Peyer's patch (tissue), 4 donors: Measurements from ENCODE around the gene APOE. TPM values are rescaled to one million over a fixed set of nuclear protein-coding genes. Genes with fewer than 3 reads are reported as not detected.
"Not testable (repeated sequence)": the region's sequence is repeated elsewhere in the genome, so short reads cannot be mapped to it uniquely, and the experiment has no call there.

Experiments
- DNase-seq, 3 donors: peaks; one replicate each; pipeline ENCODE4 v3.0.0-alpha.2; 2017 to 2019
- H3K27ac ChIP-seq, 4 donors: fragments of 200-600 bp; sonication (generic); one replicate each; pipeline ENCODE4 v1.5.1; 2016 to 2019
- H3K27me3 ChIP-seq, 2 donors: fragments of 200-600 bp; sonication (generic); one replicate each; pipeline ENCODE4 v1.5.1; 2019
- H3K36me3 ChIP-seq, 3 donors: fragments of 200-600 bp; sonication (generic); one replicate each; pipeline ENCODE4 v1.5.1; 2016 to 2019
- H3K4me1 ChIP-seq, 4 donors: fragments of 200-600 bp; sonication (generic); one replicate each; pipeline ENCODE4 v1.5.1; 2016 to 2019
- H3K4me3 ChIP-seq, 4 donors: fragments of 200-600 bp; sonication (generic); 1 replicate in 3 of 4; 2 replicates in 1 of 4; pipeline ENCODE4 v1.5.1; 2016 to 2019; ENCODE audit warnings: mild to moderate bottlenecking in 1 of 4
- H3K9me3 ChIP-seq, 4 donors: fragments of 200-600 bp; sonication (generic); one replicate each; pipeline ENCODE4 v1.5.1; 2016 to 2019; ENCODE audit warnings: mild to moderate bottlenecking in 1 of 4
- CTCF ChIP-seq, 6 experiments: fragments of 450-650 bp in 4 of 6; fragments of 200-600 bp in 2 of 6; sonication (generic) in 1 of 6; IDR thresholded peaks; one replicate each; pipeline ENCODE4 v1.5.1; 2017 to 2019; ENCODE audit warnings: antibody characterized with exemption in 6 of 6, mild to moderate bottlenecking in 3 of 6, moderate library complexity in 1 of 6
- POLR2A ChIP-seq, 2 donors: fragments of 450-650 bp; IDR thresholded peaks; one replicate each; pipeline ENCODE4 v1.5.1; 2017; ENCODE audit warnings: antibody characterized with exemption in 2 of 2, mild to moderate bottlenecking in 2 of 2, moderate library complexity in 2 of 2
- total RNA-seq, 4 donors: library from RNA; depleted of rRNA; stranded (reverse); fragments of >200 nt; gene quantifications; one replicate each; pipeline ENCODE4 v1.1.0, GENCODE V29; 2016

APOE gene
- total RNA-seq, 4 donors from 2014 or later: 24.2 to 203 (median 51.6) TPM

- H3K27me3 ChIP-seq: peaks cover 0 to 7% of the 10 kb centered on the region in 2 donors
Measured at GRCh38 chr19:44908074-44908835, 2.7 kb downstream of the APOE start.

GRCh38 chr19:44908836-44909261 lies 3.3 kb downstream of the APOE start:
- no peaks in the 10 kb centered on the region for H3K36me3 ChIP-seq
- no peaks in the 10 kb centered on the region for H3K9me3 ChIP-seq
- peaks cover 0 to 24% (median 0%) of the 10 kb centered on the region in 4 donors for H3K4me1 ChIP-seq
- H3K27ac ChIP-seq: no peak overlapping the region
- TF ChIP-seq CTCF (IDR thresholded peaks at IDR 0.05) (no peak), POLR2A (IDR thresholded peaks at IDR 0.05) (no peak)
- no peak for DNase-seq
- peaks cover 0 to 7% of the 10 kb centered on the region in 2 donors for H3K27me3 ChIP-seq
- no peak overlapping the region for H3K4me3 ChIP-seq

More at GRCh38 chr19:44908074-44908835, 2.7 kb downstream of the APOE start:
- Histone ChIP-seq H3K4me3 (no peak overlapping the region), H3K9me3 (no peaks in the 10 kb centered on the region), H3K36me3 (peaks cover 0 to under 1% (median 0%) of the 10 kb centered on the region in 3 donors), H3K4me1 (peaks cover 0 to 27% (median 0%) of the 10 kb centered on the region in 4 donors), H3K27ac (no peak overlapping the region)
- no peak for DNase-seq
- no peak for TF ChIP-seq POLR2A (IDR thresholded peaks at IDR 0.05)

GRCh38 chr19:44909775-44910174 lies 4.2 kb downstream of the APOE start:
- TF ChIP-seq CTCF (IDR thresholded peaks at IDR 0.05): no peak
- Histone ChIP-seq H3K9me3 (no peaks in the 10 kb centered on the region), H3K36me3 (no peaks in the 10 kb centered on the region), H3K4me1 (peaks cover 0 to 30% (median 0%) of the 10 kb centered on the region in 4 donors), H3K27me3 (peaks cover 0 to 7% of the 10 kb centered on the region in 2 donors), H3K27ac (no peak overlapping the region), H3K4me3 (no peak overlapping the region)
- DNase-seq: no peak

- H3K4me3 ChIP-seq, H3K27me3 ChIP-seq, H3K36me3 ChIP-seq, DNase-seq, H3K27ac ChIP-seq, H3K9me3 ChIP-seq: not testable (repeated sequence)
- peaks cover 0 to 18% (median 0%) of the 10 kb centered on the region in 4 donors for H3K4me1 ChIP-seq
Measured at GRCh38 chr19:44911896-44912295, 6.3 kb downstream of the APOE start.

GRCh38 chr19:44912854-44913253 lies 7.3 kb downstream of the APOE start:
- TF ChIP-seq CTCF (IDR thresholded peaks at IDR 0.05) (no peak), POLR2A (IDR thresholded peaks at IDR 0.05) (no peak)
- no peaks in the 10 kb centered on the region for H3K36me3 ChIP-seq

GRCh38 chr19:44913512-44914432 lies 8.2 kb downstream of the APOE start:
- not testable (repeated sequence) for H3K9me3 ChIP-seq, H3K27me3 ChIP-seq, H3K36me3 ChIP-seq, DNase-seq
- Histone ChIP-seq H3K4me3 (peak overlapping the region in 2 of 4 donors; percentile 54 to 61), H3K4me1 (peaks cover 0 to 18% (median 0%) of the 10 kb centered on the region in 4 donors), H3K27ac (peak overlapping the region; percentile 45 to 59 (median 54))

More at GRCh38 chr19:44912854-44913253, 7.3 kb downstream of the APOE start:
- H3K27ac ChIP-seq: no peak overlapping the region
- H3K27me3 ChIP-seq: no peaks in the 10 kb centered on the region
- H3K4me3 ChIP-seq: no peak overlapping the region
- no peaks in the 10 kb centered on the region for H3K9me3 ChIP-seq
- no peak for DNase-seq
- peaks cover 0 to 18% (median 0%) of the 10 kb centered on the region in 4 donors for H3K4me1 ChIP-seq

- DNase-seq: peak; percentile 85 to 93 (median 87)
- H3K9me3 ChIP-seq, H3K36me3 ChIP-seq, H3K27me3 ChIP-seq: not testable (repeated sequence)
- H3K27ac ChIP-seq: peak within 1 kb of the TSS; percentile 45 to 59 (median 54)
- peaks cover 0 to 18% (median 0%) of the 10 kb centered on the region in 4 donors for H3K4me1 ChIP-seq
- peak within 1 kb of the TSS; percentile 45 to 61 (median 52) for H3K4me3 ChIP-seq
Measured at GRCh38 chr19:44914433-44915206, 9.0 kb downstream of the APOE start, which contains the start of gene APOC1. APOC1 (plus strand) TSS chr19:44914608; CDS start chr19:44914892, 284 bp downstream.
